Fibroblast of skin of right biceps (primary cell): ENCODE measurements around the gene HACD1.
"Not testable (repeated sequence)": the region's sequence is repeated elsewhere in the genome, so short reads cannot be mapped to it uniquely, and the experiment has no call there.

Source experiments
- DNase-seq: peaks from one replicate; pipeline ENCODE4 v3.0.0-alpha.2; 2013

Gene HACD1

GRCh38 chr10:17640331-17640816, 23.2 kb upstream of the HACD1 start:
- no peak for DNase-seq

- DNase-seq = no peak
Measured at GRCh38 chr10:17637869-17638268, 20.7 kb upstream of the HACD1 start.

DNA sequence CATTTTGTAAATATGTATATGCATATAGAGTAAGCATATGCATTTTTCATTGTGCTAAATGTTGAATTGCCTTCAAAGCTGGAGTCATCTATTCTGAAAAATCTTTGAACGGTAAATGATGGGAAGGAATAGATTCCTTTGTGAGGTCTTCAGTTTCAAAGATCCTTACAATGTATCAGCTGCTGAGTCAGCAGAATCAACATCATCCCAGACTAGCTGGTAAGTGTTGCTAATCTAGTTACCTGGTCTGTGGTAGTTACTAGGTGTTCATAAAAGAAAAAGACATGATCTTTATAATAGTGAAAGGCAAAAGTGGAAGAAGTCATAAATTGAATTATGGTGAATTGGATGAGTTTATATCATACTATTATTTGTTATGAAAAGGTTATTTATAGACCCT, 16.2 kb upstream of the HACD1 start:
- no peak for DNase-seq

DNA sequence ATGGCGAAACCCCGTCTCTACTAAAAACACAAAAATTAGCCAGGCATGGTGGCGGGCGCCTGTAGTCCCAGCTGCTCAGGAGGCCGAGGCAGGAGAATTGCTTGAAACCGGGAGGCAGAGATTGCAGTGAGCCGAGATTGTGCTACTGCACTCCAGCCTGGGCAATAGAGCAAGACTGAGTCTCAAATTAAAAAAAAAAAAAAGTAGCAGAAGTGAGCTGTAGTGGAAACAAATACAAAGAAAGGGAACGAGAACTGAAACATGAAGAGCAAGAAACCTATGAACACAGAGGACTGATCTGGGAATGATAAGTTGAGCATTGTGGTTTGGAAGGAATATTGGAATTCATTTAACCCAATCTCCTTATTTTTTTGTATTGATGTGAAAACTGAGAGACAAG, 15.4 kb upstream of the HACD1 start:
- not testable (repeated sequence) for DNase-seq

DNA sequence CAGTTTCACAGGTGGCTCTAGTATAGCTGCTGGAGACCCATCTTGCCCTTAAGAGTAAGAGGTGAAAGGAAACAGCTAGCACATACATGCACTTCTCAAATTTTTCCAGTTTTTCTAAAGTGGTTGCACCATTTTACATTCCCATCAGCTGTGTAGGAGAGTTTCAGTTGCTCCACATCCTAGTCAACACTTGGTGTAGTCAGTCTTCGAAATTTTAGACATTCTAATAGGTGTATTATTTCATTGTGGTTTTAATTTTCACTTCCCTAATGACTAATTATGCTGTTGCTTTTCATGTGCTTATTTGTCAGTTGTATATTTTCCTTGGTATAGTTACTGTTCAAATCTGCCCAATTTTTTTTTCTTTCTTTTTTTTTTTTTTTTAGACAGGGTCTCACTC, 9.5 kb upstream of the HACD1 start:
- no peak for DNase-seq

- no peak for DNase-seq
Measured at GRCh38 chr10:17624996-17625395, 7.8 kb upstream of the HACD1 start.

DNA sequence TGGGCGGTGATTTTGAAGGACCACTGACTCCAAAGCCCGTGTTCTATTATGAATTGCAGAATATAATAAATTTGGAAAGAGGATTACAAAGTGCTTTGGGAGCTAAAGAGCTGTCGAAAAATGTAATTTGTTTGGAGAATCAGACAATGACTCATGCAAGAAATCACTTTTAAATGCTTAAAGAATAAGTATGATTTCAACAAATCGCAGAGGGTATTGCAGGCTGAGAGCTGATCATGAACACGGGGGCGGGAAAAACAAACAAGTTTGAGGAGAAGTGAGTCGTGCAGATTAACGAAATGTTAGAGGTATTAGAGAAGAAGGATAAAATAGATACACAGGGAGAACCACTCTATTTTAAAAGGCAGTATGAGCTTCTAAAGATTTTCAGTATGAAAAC, 4.9 kb upstream of the HACD1 start:
- DNase-seq = peak; percentile 47

DNA sequence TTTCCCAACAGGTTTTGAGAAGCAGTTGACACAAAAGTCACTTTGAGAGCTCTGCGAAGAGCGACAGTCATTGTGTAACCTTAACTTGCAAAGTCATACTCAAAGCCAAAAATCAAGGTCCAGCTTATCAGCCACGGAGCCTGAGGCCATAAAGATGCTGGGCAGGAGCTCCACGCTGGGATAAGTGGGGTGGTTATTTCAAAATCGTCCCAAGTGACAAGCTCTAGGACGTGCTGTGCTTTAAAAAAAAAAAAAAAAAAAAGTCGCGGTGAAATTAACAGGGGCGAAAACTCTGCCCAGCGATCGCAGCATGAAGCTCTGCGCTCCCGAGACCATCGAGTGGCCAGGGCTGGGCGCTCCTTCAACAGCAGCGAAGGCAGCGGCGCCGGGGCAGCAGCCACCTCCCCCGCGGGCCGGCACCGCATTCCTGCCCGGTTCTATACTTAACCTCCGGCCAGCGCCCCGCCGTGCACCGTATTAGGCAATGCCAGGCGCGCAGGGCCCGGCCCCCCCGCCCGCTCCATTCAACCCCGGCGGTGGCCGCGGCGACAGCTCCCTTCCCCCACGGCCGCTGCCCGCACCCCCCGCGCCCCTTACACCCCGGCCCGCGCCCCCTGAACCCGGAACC, 657 bp downstream of the HACD1 start:
- peak; percentile 54 for DNase-seq

GRCh38 chr10:17609523-17610079, 7.6 kb downstream of the HACD1 start:
- no peak for DNase-seq

- peak; percentile 48 for DNase-seq
Measured at GRCh38 chr10:17607603-17608332, 9.4 kb downstream of the HACD1 start.

DNA sequence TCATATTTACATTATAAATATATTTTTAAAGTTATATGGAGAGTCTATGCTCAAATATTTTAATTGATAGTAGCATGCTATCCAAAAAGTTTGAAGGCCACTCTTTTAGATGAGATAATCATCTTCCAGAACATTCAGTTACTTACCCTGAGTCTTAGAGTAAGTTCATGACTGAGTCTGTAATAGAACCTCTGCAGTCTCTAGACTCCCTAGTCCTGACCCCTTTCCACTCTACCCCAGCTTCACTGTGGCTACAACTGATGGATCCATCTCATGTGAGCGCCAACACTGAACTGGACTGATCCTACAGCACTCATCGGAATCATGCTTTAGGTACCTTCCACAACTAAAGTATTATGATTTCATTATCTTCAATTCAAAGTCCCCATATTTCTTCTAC, 10.1 kb downstream of the HACD1 start:
- DNase-seq = no peak

DNA sequence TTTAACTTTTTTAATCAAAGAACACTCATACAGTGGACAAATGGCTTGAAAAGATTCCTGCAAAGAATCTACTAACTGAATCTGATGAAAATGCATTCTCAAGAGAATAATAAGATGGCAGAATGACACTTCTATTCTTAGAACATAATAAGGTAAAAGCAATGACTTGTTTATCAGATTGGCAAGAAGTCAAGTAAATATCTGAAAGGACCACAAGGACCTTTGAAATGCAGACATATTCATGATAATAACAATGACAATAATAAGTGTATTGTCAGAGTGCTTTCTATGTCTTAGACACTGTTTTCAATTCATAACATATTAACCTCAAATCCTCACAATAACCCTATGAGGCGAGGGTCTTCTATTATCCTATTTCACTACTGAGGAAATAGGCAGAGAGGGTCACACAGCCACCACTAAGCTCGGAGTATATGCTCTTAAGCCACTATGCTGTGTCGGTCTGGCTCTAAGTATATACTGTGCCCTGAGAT, 10.6 kb downstream of the HACD1 start:
- no peak for DNase-seq

DNA sequence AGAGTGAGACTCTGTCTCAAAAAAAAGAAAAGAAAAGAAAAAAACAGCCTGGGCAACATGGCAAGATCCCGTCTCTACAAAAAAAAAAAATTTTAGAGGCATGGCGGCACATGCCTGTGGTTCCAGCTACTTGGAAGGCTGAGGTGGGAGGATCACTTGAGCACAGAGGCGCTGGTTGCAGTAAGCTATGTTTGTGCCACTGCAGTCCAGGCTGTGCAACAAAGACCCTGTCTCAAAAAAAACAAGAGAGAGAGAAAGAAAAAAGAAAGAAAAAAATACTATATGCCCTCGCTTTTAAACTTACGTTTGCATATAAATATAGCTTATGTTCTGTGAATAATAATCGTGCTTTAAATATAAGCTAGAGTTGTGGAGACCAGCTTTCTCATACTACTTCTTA, 11.2 kb downstream of the HACD1 start:
- DNase-seq = no peak

DNA sequence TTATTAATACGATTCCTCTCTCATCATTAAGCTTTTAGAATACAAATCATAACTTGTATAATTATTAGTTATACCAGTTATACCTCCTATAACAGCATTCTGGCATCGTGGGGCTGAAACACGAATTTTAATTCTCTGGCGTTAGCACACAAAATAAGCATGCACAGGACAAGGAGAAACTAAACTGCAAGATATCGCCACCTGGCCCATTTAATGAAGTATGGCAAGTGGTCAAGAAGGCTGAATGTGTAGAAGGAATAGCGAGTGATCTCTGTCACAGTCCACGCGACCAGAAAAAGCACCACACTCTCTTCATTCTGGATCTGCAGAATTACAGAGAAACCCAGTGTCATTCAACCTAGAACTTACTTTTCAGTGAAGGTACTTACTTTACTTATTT, 18.1 kb downstream of the HACD1 start:
- DNase-seq = peak; percentile 48

GRCh38 chr10:17597386-17597785, 19.8 kb downstream of the HACD1 start:
- no peak for DNase-seq

- no peak for DNase-seq
Measured at GRCh38 chr10:17590969-17591645, 26.1 kb downstream of the HACD1 start.

DNA sequence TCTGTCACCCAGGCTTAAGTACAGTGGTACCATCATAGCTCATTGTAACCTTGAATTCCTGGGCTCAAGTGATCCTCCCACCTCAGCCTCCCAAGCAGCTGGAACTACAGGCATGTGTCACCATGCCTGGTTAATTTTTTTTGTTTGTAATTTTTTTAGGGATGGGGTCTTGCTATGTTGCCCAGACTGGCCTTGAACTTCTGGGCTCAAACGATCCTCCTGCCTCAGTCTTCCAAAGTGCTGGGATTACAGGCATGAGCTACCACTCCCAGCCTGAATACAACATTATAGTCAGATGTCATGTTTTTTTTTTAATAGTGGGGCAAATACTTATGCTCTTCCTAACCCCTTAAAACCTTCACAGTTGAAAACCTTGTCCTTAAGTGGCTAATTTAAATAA, 27.9 kb downstream of the HACD1 start:
- DNase-seq = not testable (repeated sequence)

GRCh38 chr10:17588420-17588819, 28.8 kb downstream of the HACD1 start:
- no peak for DNase-seq

GRCh38 chr10:17587321-17587720, 29.9 kb downstream of the HACD1 start:
- DNase-seq = not testable (repeated sequence)

DNA sequence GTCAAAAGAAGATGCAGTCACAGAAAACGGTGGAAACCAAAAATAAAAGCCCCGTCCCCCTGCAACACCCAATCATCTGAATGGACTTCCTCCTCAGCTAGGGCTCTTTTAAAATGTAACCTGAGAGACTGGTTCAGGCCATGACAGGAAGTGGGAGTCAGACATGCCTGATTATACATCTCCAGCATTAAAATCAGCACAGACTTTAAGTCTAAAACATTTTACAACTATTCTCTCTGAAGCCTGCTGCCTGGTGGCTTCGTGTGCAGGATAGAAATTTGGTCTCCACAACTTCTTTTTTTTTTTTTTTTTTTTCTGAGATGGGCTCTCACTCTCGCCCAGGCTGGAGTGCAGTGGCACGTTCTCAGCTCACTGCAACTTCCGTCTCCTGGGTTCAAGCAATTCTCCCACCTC, 30.3 kb downstream of the HACD1 start:
- DNase-seq = peak; percentile 45

- no peak for DNase-seq
Measured at GRCh38 chr10:17585016-17585415, 32.2 kb downstream of the HACD1 start.

GRCh38 chr10:17580885-17581284, 36.3 kb downstream of the HACD1 start:
- no peak for DNase-seq

DNA sequence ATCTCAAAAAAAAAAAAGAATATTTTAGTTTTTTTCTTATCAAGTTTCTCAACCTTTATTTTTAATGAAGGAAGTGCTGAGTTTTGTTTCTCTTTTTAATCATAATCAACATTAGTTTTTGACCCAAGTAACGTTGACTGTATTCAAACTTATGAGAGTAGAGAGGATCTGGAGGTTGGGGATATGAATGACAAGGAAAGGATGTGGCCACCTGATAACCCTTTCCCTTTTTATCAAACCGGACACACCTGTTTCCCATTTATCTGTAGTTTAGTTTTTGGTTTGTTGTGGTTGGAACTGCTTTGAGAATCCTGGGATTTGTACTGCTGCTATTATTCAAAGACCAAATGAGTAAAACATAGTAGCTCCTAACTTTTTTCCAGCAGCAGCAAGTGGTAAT, 38.6 kb downstream of the HACD1 start:
- DNase-seq = no peak

DNA sequence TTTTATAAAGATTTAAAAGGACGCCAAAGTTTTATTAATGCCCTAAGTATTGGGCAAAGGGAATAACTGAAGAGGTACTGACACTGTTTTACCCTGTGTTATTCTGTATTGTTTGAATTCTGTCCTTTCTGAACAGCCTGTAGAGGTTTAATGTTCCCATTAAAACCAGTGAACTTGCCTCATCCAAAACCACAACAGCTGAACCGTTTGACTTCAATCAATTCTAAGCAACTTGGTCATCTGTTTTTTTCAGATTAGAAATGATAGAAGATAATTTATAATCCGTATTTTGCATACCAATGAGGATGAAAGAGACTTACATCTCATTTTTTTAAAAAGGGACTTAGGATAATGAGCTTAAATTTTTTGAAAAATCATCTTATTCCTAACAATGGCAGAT, 40.4 kb downstream of the HACD1 start:
- DNase-seq = no peak
